Right lobe of liver (tissue), 6 donors: ENCODE data around the gene CACNA1F. TPM values are rescaled to one million over a fixed set of nuclear protein-coding genes. Genes with fewer than 3 reads are reported as not detected.

Experiments
- ATAC-seq, 4 donors: fragments of 200-7000 bp; cut with Tn5 transposase; one replicate each; pipeline ENCODE4 v1.9.1; 2020; ENCODE audit warnings: mild to moderate bottlenecking in 4 of 4, moderate library complexity in 4 of 4
- DNase-seq, 3 donors: peaks; one replicate each; pipeline ENCODE4 v3.0.0-alpha.2; 2020
- H3K27ac ChIP-seq, 3 donors: fragments of 200-600 bp; one replicate each; pipeline ENCODE4 v1.8.0; 2022
- H3K27me3 ChIP-seq, 2 donors: fragments of 200-600 bp; one replicate each; pipeline ENCODE4 v1.8.0; 2022
- H3K36me3 ChIP-seq, 4 donors: fragments of 200-600 bp; sonication (generic) in 1 of 4; one replicate each; pipeline versions ENCODE4 v1.5.1 to v1.8.0; 2017 to 2022; ENCODE audit warnings: control low read depth in 1 of 4
- H3K4me1 ChIP-seq, 4 donors: fragments of 200-600 bp; sonication (generic) in 1 of 4; one replicate each; pipeline versions ENCODE4 v1.5.1 to v1.8.0; 2017 to 2022; ENCODE audit warnings: control low read depth in 1 of 4
- H3K4me3 ChIP-seq, 3 donors: fragments of 200-600 bp; one replicate each; pipeline ENCODE4 v1.8.0; 2022
- H3K9me3 ChIP-seq, 4 donors: fragments of 200-600 bp; sonication (generic) in 1 of 4; one replicate each; pipeline versions ENCODE4 v1.5.1 to v1.8.0; 2017 to 2022; ENCODE audit warnings: control low read depth in 1 of 4
- POLR2A ChIP-seq: fragments of 450-650 bp; IDR thresholded peaks from one replicate; pipeline ENCODE4 v1.6.1; 2017; ENCODE audit warnings: antibody characterized with exemption, mild to moderate bottlenecking
- WGBS: methylation state at CpG from one replicate; pipeline ENCODE4 v1.1.6; 2018; ENCODE audit warnings: low coverage, low lambda C conversion rate; ENCODE audit not compliant: insufficient coverage; ENCODE audit errors: missing lambda C conversion rate; 5-methylcytosine and 5-hydroxymethylcytosine counted together
- intact Hi-C, 2 donors: fragments of 100-400 bp; cut with DNase I; formaldehyde crosslinking; loops; one replicate each; pipeline versions ENCODE4 v1.11.2 to v1.14.1; 2022
- total RNA-seq, 6 experiments: library from RNA; depleted of rRNA in 2 of 6; stranded (reverse); fragments of >200 nt in 2 of 6; fragmentation: NEBNext Ultra II Directional in 3 of 6; extraction: Animal tissue kit (Norgen Biotek cat#: 25700) in 3 of 6; gene quantifications; one replicate each; pipeline versions ENCODE4 v1.1.0 to v1.2.4, GENCODE V29; 2016 to 2023
- TF ChIP-seq, protein P1 (sequence below), 4 donors: fragments of 200-600 bp in 3 of 4; fragments of 450-650 bp in 1 of 4; IDR thresholded peaks; one replicate each; pipeline versions ENCODE4 v1.5.1 to v1.8.0; 2016 to 2022; ENCODE audit warnings: antibody characterized with exemption in 4 of 4, mild to moderate bottlenecking in 2 of 4
- donor health status: DM: no; HTN: yes; CAD: no.
- donor health status: DM: no; HTN: no; CAD: no.
- donor health status: DM: no; HTN: no; CAD: no.
- donor health status: DM: no; HTN: yes; CAD: no.
- donor health status: DM: no; HTN: yes; CAD: no.

The CACNA1F gene
- total RNA-seq, 6 experiments from 2014 or later, result 0.06 TPM; not detected in 5

DNA sequence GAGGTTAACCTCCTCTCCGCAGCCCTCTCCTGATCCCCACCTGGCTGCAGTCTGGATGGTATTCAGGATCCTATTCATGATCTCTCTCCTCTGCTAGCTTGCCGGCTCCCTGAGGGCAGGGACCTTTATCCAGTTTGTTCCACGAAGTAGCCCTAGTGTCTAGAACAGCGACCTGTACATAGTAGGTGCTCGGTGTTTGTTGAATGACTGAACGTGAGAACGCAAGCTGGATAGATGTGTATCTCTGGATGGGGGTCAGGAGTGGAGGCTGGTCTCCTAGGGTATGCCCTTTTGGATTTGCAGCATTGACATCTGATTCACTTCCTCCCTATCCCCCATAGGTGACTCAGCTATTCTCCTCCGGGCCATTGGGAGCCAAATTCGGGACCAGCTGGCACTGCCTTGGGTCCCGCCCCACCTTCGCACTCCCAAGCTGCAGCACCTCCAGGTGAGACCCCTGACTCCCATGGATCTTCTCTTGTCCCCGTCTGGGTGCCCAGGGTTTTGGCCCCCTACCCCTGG is 9.5 kb upstream of the CACNA1F start:
- Histone ChIP-seq H3K27ac (no peak overlapping the region), H3K36me3 (peaks cover 0 to 7% (median 0%) of the 10 kb centered on the region in 4 donors), H3K27me3 (no peaks in the 10 kb centered on the region), H3K4me3 (no peak overlapping the region), H3K9me3 (no peaks in the 10 kb centered on the region), H3K4me1 (no peaks in the 10 kb centered on the region)
- ATAC-seq, result no peak
- intact Hi-C loops, result no loop called here
- 83% methylated on average over 2 of the region's 12 CpGs for WGBS
- no peak for DNase-seq
- TF ChIP-seq, protein P1, sequence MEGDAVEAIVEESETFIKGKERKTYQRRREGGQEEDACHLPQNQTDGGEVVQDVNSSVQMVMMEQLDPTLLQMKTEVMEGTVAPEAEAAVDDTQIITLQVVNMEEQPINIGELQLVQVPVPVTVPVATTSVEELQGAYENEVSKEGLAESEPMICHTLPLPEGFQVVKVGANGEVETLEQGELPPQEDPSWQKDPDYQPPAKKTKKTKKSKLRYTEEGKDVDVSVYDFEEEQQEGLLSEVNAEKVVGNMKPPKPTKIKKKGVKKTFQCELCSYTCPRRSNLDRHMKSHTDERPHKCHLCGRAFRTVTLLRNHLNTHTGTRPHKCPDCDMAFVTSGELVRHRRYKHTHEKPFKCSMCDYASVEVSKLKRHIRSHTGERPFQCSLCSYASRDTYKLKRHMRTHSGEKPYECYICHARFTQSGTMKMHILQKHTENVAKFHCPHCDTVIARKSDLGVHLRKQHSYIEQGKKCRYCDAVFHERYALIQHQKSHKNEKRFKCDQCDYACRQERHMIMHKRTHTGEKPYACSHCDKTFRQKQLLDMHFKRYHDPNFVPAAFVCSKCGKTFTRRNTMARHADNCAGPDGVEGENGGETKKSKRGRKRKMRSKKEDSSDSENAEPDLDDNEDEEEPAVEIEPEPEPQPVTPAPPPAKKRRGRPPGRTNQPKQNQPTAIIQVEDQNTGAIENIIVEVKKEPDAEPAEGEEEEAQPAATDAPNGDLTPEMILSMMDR (IDR thresholded peaks at IDR 0.05), result no peak
- no peak for TF ChIP-seq POLR2A

DNA sequence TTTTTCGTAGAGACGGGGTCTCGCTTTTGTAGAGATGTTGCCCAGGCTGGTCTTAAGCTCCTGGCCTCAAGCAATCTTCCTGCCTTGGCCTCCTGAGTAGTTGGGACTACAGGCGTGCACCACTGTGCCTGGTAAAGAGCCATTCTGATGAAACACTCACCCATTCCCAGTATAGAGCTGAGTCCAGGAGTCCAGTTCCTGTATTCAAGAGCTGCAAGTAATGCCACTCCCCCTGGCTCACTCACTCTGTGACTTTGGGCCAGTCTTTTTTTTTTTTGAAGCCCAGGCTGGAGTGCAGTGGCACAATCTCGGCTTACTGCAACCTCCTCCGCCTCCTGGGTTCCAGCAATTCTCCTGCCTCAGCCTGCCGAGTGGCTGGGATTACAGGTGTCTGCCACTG is 5.6 kb upstream of the CACNA1F start:
- Histone ChIP-seq H3K27me3 (no peaks in the 10 kb centered on the region), H3K36me3 (peaks cover 0 to 7% (median 0%) of the 10 kb centered on the region in 4 donors), H3K4me1 (no peaks in the 10 kb centered on the region), H3K9me3 (no peaks in the 10 kb centered on the region), H3K4me3 (no peak overlapping the region), H3K27ac (no peak overlapping the region)
- WGBS, result 55% methylated on average over 4 of the region's 7 CpGs
- DNase-seq (peak in 1 of 3 donors; percentile 54), ATAC-seq (peak in 2 of 4 donors; percentile 64 to 73)
- TF ChIP-seq, protein P1 (IDR thresholded peaks at IDR 0.05), result no peak
- no peak for TF ChIP-seq POLR2A
- intact Hi-C loops, result no loop called here

DNA sequence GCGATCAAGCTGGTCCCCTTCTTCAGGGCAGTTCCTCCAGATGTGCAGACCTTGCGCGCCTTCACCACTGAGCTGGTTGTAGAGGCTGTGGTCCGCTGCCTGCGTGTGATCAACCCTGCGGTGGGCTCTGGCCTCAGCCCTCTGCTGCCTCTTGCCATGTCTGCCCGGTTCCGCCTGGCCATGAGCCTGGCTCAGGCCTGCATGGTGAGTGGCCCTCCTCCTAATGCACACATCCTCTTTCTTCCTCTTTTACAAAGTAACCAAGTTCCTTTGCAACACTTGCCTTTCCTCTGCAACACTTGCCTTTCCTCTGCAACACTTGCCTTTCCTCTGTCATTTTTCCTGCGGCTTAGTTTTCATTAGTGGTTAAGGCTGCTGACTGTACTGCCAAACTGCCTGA is 3.9 kb upstream of the CACNA1F start:
- Histone ChIP-seq H3K27me3 (no peaks in the 10 kb centered on the region), H3K9me3 (no peaks in the 10 kb centered on the region), H3K36me3 (no peaks in the 10 kb centered on the region), H3K27ac (no peak overlapping the region), H3K4me3 (no peak overlapping the region), H3K4me1 (no peaks in the 10 kb centered on the region)
- ATAC-seq (peak in 3 of 4 donors; percentile 17 to 35 (median 34)), DNase-seq (no peak)
- intact Hi-C loops, result no loop called here
- TF ChIP-seq, protein P1 (IDR thresholded peaks at IDR 0.05), result no peak
- TF ChIP-seq POLR2A, result no peak
- WGBS, result 45% methylated on average over 3 of the region's 9 CpGs

DNA sequence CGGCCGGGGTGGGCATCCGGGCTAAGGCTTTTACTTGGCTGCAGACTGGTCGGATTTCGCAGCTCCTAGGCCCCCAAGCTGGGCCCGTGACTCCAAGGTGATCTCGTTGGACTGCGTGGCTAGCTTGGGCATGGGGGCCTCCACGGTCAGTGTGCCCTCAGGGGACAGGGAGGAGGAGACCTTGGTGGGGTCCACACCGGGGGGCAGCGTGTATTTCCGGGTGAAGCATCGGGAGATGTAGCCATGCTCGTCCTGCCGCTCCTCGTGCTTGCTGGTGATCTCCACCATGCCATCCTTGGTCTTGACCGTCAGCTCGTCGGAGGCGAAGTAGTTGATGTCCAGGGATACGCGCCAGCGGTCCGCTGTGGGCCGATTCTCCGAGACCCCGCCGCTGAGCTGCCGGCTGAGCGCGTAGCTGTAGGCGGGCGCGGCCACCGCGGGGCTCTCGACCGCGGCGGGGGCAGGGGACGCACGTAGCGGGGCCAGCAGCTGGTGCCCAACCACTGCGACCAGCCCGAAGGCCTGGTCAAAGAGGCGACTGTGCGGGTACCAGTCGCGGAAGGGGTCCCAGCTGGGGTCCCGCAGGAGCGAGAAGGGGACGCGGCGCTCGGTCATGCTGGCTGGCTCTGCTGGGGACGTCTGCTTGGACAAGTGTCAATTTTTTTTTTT is 881 bp upstream of the CACNA1F start:
- Histone ChIP-seq H3K36me3 (no peaks in the 10 kb centered on the region), H3K27me3 (no peaks in the 10 kb centered on the region), H3K27ac (no peak overlapping the region), H3K4me3 (no peak overlapping the region), H3K9me3 (no peaks in the 10 kb centered on the region), H3K4me1 (no peaks in the 10 kb centered on the region)
- 62% methylated on average over 18 of the region's 56 CpGs for WGBS
- DNase-seq (no peak), ATAC-seq (no peak)
- intact Hi-C loops, result no loop called here
- no peak for TF ChIP-seq POLR2A
- TF ChIP-seq, protein P1 (IDR thresholded peaks at IDR 0.05), result no peak
